Superior temporal gyrus (tissue), 1 donor: ENCODE data around the gene RFPL1.
"Not testable (repeated sequence)": the region's sequence is repeated elsewhere in the genome, so short reads cannot be mapped to it uniquely, and the experiment has no call there.

Source experiments
- DNase-seq: peaks from one replicate; pipeline ENCODE4 v3.0.0-alpha.2; 2016; ENCODE audit errors: extremely low spot score

Gene RFPL1

DNA sequence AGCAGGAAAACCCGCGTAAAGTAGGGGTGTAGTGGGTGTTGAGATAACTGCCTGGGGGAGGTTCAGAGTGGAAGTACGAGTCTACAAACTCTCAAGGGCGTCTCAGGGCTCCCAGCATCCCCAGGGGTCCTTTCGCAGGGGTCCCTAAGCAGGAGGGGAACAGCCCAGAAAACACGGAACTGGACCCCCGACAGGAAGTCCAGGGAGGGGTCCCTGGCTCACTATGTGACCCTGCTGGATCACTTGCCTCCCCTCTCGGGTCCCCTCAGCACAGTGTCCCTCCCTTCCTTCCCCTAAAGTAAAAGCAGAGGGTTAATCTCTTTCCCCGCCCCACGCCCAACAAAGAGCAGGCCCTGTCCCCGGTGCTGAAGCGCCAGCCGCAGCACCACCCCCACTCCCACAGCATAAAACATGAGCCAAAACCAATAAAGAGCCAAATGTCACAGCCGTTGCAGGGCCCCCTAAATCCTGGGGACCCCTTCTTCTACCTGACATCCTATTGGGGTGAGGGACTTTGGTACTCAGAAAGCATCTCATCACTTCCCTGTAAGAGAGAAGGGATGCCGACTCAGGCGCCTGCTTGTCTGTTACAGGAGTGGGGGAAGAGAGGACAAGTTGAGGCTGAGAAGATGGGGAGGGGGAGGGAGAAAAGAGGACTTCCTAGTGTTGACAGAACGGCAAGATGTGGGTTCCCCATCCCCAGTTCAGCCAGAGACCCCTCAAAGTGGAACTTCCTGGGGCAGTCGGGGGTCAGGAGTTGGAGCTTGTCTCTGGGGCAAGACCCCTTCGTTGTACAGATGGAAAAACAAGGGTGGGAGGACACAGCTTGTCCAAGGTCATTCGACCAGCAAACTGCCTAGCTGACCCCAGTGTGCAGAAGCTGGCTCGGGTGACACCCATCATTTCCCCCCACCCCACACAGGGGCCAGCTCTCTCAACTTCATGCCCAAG, 40.2 kb downstream of the RFPL1 start:
- DNase-seq, result no peak

DNA sequence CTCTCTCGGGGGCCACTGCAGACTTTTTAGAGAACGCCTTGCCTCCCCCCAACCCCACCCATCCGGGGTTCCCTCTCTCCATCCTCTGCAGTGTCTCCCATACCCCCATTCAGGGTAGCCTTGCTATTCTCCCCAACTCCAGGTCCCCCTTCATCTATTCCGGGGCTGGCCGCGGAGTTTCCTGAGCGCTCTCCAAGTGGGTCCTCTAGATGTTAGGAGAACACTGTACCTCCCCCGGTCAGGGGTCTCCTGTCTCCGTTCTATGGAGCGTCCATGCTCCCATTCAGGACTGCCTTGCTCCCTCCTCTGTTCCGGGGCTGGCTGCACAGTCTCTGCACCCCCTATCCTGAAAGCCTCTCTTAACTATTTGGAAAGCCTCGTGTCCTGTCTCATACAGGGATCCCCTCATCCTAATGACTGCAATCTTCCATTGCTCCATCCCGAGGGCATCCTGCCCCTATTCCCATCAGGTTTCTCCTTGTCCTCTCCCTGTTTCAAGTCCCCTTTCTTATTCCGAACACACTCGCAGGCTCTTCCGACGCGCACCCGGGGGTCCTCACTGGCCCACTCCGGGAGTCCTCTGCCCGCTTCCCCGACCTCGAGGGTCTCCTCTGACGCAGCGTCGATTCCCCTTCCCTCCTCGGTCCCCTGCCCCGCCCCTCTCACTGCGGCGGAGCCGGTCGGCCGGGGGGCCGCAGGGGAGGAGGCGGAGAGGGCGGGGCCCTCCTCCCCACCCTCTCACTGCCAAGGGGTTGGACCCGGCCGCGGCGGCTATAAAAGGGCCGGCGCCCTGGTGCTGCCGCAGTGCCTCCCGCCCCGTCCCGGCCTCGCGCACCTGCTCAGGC, 41.3 kb downstream of the RFPL1 start, which contains the start of gene NEFH:
NEFH (plus strand) TSS at position 802 of the 845 bp plus-strand sequence. CDS start 45 bp downstream, outside the sequence.
- DNase-seq, result no peak

GRCh38 chr22:29480262-29480511, 41.8 kb downstream of the RFPL1 start:
- DNase-seq, result no peak

- DNase-seq, result no peak
Observed at GRCh38 chr22:29480512-29481264, 42.3 kb downstream of the RFPL1 start.

DNA sequence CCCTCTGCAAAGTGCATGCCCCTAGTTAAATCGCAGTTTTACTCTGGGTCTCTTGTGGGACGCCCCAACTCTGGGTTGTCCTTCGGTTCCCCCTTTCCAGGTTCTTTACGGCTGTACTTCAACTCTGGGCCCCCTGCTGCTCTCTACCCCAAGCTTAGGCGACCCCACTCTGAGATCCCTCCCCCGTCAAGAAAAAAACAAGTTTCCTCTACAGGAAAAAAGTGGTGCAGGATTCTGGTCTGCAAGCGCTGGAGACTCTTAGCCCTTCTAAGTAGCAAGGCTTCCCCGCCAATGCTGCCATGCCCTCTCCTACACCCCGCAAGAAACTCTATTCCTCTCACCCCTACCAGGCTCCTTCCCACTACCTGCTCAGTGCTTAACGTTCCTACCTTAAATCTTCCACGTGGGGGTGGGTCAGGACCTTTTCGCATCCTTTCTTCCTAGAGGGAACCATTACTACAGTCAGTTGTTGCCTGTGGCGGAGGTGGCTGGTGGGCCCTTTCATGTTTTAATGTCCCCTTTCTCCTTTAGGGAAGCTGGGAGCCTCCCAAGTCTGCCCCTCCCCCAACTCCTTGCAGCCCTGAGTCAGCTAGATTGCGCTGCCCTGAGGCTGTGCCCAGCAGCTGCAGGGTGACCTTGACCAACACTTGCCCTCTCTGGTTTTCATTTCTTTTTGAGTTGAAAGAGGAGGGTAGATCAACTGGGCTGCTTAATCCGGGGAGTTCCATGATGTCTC, 43.0 kb downstream of the RFPL1 start:
- DNase-seq, result no peak

DNA sequence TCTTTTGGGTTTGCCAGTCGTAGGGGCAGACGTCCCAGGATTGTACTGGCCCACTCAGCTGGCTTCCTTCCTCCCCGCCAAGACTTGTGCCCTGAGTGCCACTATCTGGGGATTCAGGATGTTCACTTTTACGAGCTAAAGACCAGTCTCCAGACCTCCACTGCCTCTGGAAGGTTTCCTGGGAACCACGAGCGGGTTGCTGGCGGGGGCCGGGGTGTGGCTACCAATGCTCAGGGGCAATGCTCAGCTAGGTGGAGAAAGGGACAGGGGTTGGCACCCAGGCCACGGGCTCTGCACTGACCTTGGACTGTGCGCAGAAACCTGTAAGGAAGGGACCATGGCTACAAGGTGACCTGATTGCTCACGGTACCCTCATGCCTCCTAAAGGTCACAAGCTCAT, 43.9 kb downstream of the RFPL1 start:
- DNase-seq, result no peak

DNA sequence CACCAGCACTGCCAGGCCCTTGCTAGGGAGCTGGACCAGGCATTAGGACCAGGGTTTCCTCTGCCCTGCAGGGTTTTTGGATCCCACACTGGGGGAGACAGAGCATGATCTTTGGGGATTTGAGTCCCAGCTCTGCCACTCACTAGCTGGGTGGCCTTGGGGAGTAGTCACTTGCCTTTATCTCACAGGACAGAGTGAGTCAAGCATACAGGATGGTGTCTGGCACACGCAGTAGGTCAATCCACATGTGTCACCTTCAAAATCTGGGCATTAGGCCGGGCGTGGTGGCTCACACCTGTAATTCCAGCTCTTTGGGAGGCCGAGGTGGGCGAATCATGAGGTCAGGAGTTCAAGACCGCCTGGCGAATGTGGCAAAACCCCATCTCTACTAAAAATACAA, 44.3 kb downstream of the RFPL1 start:
- no peak for DNase-seq

DNA sequence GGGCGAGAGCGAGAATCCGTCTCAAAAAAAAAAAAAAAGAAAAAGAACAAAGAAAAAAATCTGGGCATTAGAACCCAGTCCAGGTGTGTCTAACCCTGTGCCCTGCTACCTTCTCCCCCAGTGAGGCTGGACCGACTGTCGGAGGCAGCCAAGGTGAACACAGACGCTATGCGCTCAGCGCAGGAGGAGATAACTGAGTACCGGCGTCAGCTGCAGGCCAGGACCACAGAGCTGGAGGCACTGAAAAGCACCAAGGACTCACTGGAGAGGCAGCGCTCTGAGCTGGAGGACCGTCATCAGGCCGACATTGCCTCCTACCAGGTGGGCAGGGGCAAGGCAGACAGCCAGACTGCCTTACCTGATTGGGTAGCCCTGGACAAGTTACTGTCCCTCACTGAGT, 44.9 kb downstream of the RFPL1 start:
- no peak for DNase-seq

DNA sequence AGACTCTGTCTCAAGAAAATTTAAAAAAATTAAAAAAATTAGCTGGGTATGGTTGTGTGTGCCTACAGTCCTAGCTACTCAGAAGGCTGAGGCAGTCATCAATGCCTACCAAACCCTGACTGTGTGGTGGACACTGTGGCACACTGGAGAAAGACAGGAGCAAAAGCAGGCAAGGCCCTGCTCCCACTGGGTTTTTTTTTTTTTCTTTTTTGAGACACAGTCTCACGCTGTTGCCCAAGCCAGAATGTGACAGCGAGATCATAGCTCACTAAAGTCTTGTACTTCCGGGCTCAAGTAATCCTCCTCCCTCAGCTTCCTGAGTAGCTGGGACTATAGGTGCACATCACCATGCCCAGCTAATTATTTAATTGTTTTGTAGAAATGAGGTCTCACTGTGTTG, 46.3 kb downstream of the RFPL1 start:
- DNase-seq, result no peak

DNA sequence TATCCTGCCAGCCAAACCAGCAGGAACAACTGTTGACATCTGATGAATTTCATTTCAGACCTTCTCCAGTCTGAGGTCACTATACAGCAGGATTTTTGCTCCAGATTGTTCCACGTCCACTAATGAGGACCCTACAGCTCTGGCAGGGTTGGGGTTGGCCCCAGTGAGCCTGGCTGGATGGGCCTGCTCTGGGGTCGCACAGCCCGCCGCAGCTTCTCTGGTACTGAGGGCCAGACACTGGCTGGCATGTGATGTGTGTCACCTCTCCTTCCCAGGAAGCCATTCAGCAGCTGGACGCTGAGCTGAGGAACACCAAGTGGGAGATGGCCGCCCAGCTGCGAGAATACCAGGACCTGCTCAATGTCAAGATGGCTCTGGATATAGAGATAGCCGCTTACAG, 47.1 kb downstream of the RFPL1 start:
- DNase-seq, result no peak

DNA sequence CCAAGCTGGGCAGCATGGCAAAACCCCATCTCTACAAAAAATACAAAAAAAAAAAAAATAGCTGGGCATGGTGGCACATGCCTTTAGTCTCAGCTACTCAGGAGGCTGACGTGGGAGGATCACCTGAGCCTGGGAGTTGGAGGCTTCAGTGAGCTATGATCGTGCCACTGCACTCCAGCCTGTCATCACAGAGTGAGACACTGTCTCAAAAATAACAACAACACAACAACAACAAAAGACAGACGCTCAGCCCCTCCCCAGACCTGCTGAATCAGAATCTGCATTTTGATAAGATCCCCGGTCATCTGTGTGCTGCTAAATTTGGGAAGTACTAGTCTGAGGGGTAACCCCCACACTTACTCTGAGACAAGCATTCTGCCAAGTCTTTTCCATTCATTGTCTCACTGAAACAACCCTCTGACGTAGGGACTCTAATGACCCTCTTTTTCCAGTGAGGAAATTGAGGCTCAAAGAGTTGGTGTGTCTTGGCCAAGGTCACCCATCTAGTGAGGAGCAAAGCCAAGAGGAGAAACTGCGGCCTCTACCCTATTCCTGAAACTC, 49.1 kb downstream of the RFPL1 start:
- no peak for DNase-seq

DNA sequence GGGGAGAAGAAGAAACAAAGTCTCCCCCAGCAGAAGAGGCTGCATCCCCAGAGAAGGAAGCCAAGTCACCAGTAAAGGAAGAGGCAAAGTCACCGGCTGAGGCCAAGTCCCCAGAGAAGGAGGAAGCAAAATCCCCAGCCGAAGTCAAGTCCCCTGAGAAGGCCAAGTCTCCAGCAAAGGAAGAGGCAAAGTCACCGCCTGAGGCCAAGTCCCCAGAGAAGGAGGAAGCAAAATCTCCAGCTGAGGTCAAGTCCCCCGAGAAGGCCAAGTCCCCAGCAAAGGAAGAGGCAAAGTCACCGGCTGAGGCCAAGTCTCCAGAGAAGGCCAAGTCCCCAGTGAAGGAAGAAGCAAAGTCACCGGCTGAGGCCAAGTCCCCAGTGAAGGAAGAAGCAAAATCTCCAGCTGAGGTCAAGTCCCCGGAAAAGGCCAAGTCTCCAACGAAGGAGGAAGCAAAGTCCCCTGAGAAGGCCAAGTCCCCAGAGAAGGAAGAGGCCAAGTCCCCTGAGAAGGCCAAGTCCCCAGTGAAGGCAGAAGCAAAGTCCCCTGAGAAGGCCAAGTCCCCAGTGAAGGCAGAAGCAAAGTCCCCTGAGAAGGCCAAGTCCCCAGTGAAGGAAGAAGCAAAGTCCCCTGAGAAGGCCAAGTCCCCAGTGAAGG, 50.9 kb downstream of the RFPL1 start:
- not testable (repeated sequence) for DNase-seq

DNA sequence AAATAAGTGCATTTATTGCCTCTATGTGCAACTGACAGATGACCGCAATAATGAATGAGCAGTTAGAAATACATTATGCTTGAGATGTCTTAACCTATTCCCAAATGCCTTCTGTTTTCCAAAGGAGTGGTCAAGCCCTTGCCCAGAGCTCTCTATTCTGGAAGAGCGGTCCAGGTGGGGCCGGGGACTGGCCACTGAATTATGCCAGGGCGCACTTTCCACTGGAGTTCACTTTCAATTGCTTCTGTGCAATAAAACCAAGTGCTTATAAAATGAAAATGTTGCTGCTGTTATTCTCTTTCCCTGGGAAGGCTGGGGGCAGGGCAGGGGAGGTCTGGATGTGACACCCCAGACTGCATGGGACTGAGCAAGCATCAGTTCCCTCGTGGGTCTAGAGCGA, 52.6 kb downstream of the RFPL1 start:
- no peak for DNase-seq
